ENCODE results near the gene LAMP1. TPM values are rescaled to one million over a fixed set of nuclear protein-coding genes. Genes with fewer than 3 reads are reported as not detected.

The LAMP1 gene
- total and polyA plus RNA-seq, 3 experiments from 2014 or later: 36.6 to 110 (median 97.2) TPM

DNA sequence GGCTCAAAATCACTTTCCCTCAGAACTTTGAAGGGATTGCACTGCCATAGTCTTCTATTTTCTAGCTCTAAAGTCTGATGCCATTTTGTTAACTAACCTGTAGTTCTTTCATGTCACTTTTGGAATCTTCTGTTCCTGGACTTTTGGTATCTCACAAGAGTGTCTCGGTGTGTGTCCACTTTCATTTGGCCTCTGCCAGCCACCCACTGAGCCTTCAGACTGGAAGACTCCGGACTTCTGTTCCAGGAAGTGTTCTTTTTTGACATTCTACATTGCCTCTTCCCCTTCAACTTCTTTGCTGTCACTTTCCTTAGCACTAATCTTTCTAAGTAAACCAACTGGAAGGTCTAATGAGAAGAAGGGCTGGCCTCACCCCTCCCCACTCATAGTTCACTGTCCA is 25.0 kb upstream of the LAMP1 start:
- no peaks in the 10 kb centered on the region for H3K36me3 ChIP-seq (ENCODE audit: insufficient read depth, low read length)
- peaks cover 0 to 11% (median 7%) of the 10 kb centered on the region in 3 donors for H3K36me3 Mint-ChIP-seq
- ChIA-PET CTCF (no interaction called here), POLR2A (no interaction called here)
- peaks cover 0 to 3% (median 1%) of the 10 kb centered on the region in 3 donors for H3K4me1 Mint-ChIP-seq
- no peak overlapping the region for H3K27ac ChIP-seq (ENCODE audit: low read depth, low read length)
- no peak overlapping the region for H3K27ac Mint-ChIP-seq
- H3K4me3 Mint-ChIP-seq: no peak overlapping the region
- no peaks in the 10 kb centered on the region for H3K4me1 ChIP-seq (ENCODE audit: insufficient read depth, low read length)
- H3K9me3 ChIP-seq (ENCODE audit: low read length): no peaks in the 10 kb centered on the region
- no peaks in the 10 kb centered on the region for H3K9me3 Mint-ChIP-seq
- no peaks in the 10 kb centered on the region for H3K27me3 ChIP-seq (ENCODE audit: insufficient read depth, low read length, poor library complexity, severe bottlenecking)
- H3K4me3 ChIP-seq (ENCODE audit: low read length): no peak overlapping the region
- no peak for DNase-seq
- H3K27me3 Mint-ChIP-seq: peaks cover 0 to 2% of the 10 kb centered on the region in 2 donors

DNA sequence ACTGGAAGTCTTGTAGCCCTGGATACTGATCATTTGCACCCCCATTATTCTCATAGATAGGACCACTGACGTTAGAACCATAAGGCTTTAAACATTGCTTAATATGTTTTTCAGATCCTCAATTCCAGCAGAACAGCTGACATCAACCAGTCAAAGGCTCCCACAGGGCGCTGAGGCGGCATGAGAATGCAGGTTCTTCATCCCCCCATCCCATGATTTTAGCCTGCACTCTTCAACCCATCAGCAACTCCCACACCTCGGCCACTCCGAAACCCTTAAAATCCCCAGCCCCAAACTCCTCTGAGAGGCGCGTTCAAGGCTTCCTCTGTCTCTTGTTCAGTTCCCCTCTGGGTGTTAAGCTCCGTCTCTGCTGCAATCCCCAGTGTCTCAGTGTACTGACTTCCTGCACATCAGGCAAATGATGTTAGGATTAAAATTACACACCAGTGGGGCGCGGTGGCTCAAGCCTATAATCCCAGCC is 24.3 kb upstream of the LAMP1 start:
- Histone ChIP-seq H3K36me3 (ENCODE audit: insufficient read depth, low read length) (no peaks in the 10 kb centered on the region), H3K4me1 (ENCODE audit: insufficient read depth, low read length) (no peaks in the 10 kb centered on the region), H3K27ac (ENCODE audit: low read depth, low read length) (no peak overlapping the region), H3K27me3 (ENCODE audit: insufficient read depth, low read length, poor library complexity, severe bottlenecking) (no peaks in the 10 kb centered on the region), H3K9me3 (ENCODE audit: low read length) (no peaks in the 10 kb centered on the region), H3K4me3 (ENCODE audit: low read length) (no peak overlapping the region)
- no peaks in the 10 kb centered on the region for H3K9me3 Mint-ChIP-seq
- CTCF ChIA-PET: no interaction called here
- POLR2A ChIA-PET: no interaction called here
- peaks cover 0 to 9% (median 8%) of the 10 kb centered on the region in 3 donors for H3K36me3 Mint-ChIP-seq
- H3K4me3 Mint-ChIP-seq: no peak overlapping the region
- H3K27ac Mint-ChIP-seq: no peak overlapping the region
- peaks cover 0 to 2% of the 10 kb centered on the region in 2 donors for H3K27me3 Mint-ChIP-seq
- H3K4me1 Mint-ChIP-seq: peaks cover 0 to 3% (median 1%) of the 10 kb centered on the region in 3 donors
- DNase-seq: no peak

DNA sequence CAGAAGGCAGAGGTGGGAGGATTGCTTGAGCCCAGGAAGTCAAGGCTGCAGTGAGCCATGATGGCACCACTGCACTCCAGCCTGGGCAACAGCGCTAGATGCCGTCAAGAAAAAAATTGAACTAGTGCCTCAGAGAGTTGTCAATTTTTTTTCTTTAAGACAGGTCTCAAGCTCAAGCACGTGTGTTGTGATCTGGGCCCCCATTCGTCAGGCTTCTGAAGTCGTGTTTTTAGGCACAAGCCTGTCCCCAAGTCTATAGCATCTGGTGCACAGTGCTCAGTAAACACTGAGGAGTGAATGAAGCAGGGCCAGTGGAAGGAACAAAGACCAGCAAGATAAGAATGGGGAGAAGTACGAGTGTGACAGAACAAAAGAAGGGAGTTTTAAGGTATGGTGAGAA is 23.7 kb upstream of the LAMP1 start:
- Mint-ChIP-seq H3K4me1 (peaks cover 0 to 3% (median 1%) of the 10 kb centered on the region in 3 donors), H3K27me3 (peaks cover 1 to 3% of the 10 kb centered on the region in 2 donors), H3K27ac (peak overlapping the region in 2 of 8 donors; percentile 32 to 74), H3K9me3 (no peaks in the 10 kb centered on the region), H3K4me3 (no peak overlapping the region), H3K36me3 (peaks cover 0 to 9% (median 8%) of the 10 kb centered on the region in 3 donors)
- DNase-seq: no peak
- POLR2A ChIA-PET: no interaction called here
- Histone ChIP-seq H3K9me3 (ENCODE audit: low read length) (no peaks in the 10 kb centered on the region), H3K27me3 (ENCODE audit: insufficient read depth, low read length, poor library complexity, severe bottlenecking) (no peaks in the 10 kb centered on the region), H3K4me1 (ENCODE audit: insufficient read depth, low read length) (no peaks in the 10 kb centered on the region), H3K4me3 (ENCODE audit: low read length) (no peak overlapping the region), H3K27ac (ENCODE audit: low read depth, low read length) (no peak overlapping the region), H3K36me3 (ENCODE audit: insufficient read depth, low read length) (no peaks in the 10 kb centered on the region)
- CTCF ChIA-PET: no interaction called here

GRCh38 chr13:113273851-113274590 is 23.0 kb upstream of the LAMP1 start:
- Mint-ChIP-seq H3K27ac (peak overlapping the region in 2 of 8 donors; percentile 32 to 74), H3K9me3 (no peaks in the 10 kb centered on the region), H3K27me3 (peaks cover 6 to 8% of the 10 kb centered on the region in 2 donors), H3K4me1 (peaks cover 0 to 3% (median 1%) of the 10 kb centered on the region in 3 donors), H3K36me3 (peaks cover 6 to 9% (median 8%) of the 10 kb centered on the region in 3 donors), H3K4me3 (no peak overlapping the region)
- no peaks in the 10 kb centered on the region for H3K27me3 ChIP-seq (ENCODE audit: insufficient read depth, low read length, poor library complexity, severe bottlenecking)
- H3K4me3 ChIP-seq (ENCODE audit: low read length): no peak overlapping the region
- no peak overlapping the region for H3K27ac ChIP-seq (ENCODE audit: low read depth, low read length)
- H3K4me1 ChIP-seq (ENCODE audit: insufficient read depth, low read length): no peaks in the 10 kb centered on the region
- H3K36me3 ChIP-seq (ENCODE audit: insufficient read depth, low read length): no peaks in the 10 kb centered on the region
- ChIA-PET CTCF (interaction anchor here (1.2 kb wide), 1 partner anchor 120 kb away, joined by 3 read pairs; no protein-coding TSS in a partner anchor), POLR2A (no interaction called here)
- DNase-seq: no peak
- H3K9me3 ChIP-seq (ENCODE audit: low read length): no peaks in the 10 kb centered on the region

DNA sequence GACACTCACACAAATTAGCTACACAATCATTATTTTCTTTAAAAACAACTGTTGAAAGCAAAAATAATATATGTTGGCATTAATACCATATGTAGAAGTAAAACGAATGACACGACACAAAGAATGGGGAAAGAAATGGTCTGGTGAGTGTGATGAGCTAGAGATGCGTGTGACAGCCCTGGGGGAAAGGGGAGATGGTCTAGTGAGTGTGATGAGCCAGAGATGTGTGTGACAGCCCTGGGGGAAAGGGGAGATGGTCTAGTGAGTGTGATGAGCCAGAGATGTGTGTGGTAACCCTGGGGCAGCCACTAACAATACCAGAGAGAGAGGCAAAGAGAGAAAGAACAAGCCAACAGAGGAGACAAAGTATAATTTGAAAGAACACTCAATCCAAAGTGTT is 22.3 kb upstream of the LAMP1 start:
- H3K27ac ChIP-seq (ENCODE audit: low read depth, low read length): no peak overlapping the region
- CTCF ChIA-PET: interaction anchor here (1.2 kb wide), 1 partner anchor 119 kb away, joined by 3 read pairs; no protein-coding TSS in a partner anchor
- no peak overlapping the region for H3K4me3 ChIP-seq (ENCODE audit: low read length)
- no peaks in the 10 kb centered on the region for H3K9me3 ChIP-seq (ENCODE audit: low read length)
- H3K27me3 ChIP-seq (ENCODE audit: insufficient read depth, low read length, poor library complexity, severe bottlenecking): no peaks in the 10 kb centered on the region
- peaks cover 8 to 9% (median 8%) of the 10 kb centered on the region in 3 donors for H3K36me3 Mint-ChIP-seq
- DNase-seq: no peak
- POLR2A ChIA-PET: no interaction called here
- H3K27me3 Mint-ChIP-seq: peaks cover 8 to 9% of the 10 kb centered on the region in 2 donors
- H3K27ac Mint-ChIP-seq: no peak overlapping the region
- H3K4me1 ChIP-seq (ENCODE audit: insufficient read depth, low read length): no peaks in the 10 kb centered on the region
- H3K36me3 ChIP-seq (ENCODE audit: insufficient read depth, low read length): no peaks in the 10 kb centered on the region
- no peaks in the 10 kb centered on the region for H3K9me3 Mint-ChIP-seq
- no peak overlapping the region for H3K4me3 Mint-ChIP-seq
- peaks cover 0 to 3% (median 1%) of the 10 kb centered on the region in 3 donors for H3K4me1 Mint-ChIP-seq

DNA sequence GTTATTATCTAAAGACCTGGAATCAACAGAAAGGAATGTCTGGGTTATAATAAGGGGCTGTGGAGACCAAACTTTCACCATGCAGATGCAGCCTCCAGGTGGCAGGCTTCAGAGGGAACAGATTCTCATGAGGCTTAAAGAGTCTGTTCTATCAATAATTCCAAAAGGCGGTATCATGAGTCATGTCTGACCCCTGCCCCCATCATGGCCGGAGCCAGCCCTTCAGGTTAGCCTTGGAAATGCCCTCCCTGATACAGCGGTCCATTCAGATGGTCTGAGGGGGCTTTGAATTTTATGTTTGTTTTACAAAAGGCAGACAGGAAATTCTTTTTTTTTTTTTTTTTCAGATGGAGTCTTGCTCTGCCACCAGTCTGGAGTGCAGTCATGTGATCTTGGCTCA is 21.7 kb upstream of the LAMP1 start:
- Mint-ChIP-seq H3K27me3 (peaks cover 8 to 10% of the 10 kb centered on the region in 2 donors), H3K9me3 (no peaks in the 10 kb centered on the region), H3K27ac (no peak overlapping the region), H3K4me3 (no peak overlapping the region), H3K36me3 (peaks cover 8 to 9% (median 8%) of the 10 kb centered on the region in 3 donors), H3K4me1 (peaks cover 0 to 3% (median 1%) of the 10 kb centered on the region in 3 donors)
- peak in 1 of 5 donors; percentile 37 for DNase-seq
- ChIA-PET POLR2A (no interaction called here), CTCF (interaction anchor here (1.0 kb wide), 1 partner anchor 23 kb away, joined by 3 read pairs; no protein-coding TSS in a partner anchor)
- H3K9me3 ChIP-seq (ENCODE audit: low read length): no peaks in the 10 kb centered on the region
- H3K4me3 ChIP-seq (ENCODE audit: low read length): no peak overlapping the region
- no peaks in the 10 kb centered on the region for H3K4me1 ChIP-seq (ENCODE audit: insufficient read depth, low read length)
- no peak overlapping the region for H3K27ac ChIP-seq (ENCODE audit: low read depth, low read length)
- no peaks in the 10 kb centered on the region for H3K36me3 ChIP-seq (ENCODE audit: insufficient read depth, low read length)
- no peaks in the 10 kb centered on the region for H3K27me3 ChIP-seq (ENCODE audit: insufficient read depth, low read length, poor library complexity, severe bottlenecking)

DNA sequence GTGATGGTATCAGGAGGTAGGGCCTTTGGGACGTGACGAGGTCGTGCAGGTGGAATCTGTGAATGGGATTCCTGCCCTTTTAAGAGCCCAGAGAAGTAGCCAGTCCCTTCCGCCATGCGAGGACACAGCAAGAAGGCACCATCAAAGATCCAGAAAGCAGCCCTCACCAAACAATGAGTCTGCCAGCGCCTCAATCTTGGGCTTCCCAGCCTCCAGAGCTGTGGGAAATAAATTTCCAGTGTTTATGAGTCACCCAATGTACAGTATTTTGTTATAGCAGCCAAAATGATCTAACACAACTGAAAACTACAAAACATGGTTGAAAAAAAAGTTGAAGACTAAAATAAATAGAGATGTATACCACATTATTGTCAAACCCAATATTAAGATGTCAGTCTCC is 16.9 kb upstream of the LAMP1 start:
- H3K27ac Mint-ChIP-seq: no peak overlapping the region
- DNase-seq: no peak
- ChIA-PET CTCF (no interaction called here), POLR2A (no interaction called here)
- Histone ChIP-seq H3K36me3 (ENCODE audit: insufficient read depth, low read length) (no peaks in the 10 kb centered on the region), H3K9me3 (ENCODE audit: low read length) (no peaks in the 10 kb centered on the region), H3K27ac (ENCODE audit: low read depth, low read length) (no peak overlapping the region), H3K4me3 (ENCODE audit: low read length) (no peak overlapping the region), H3K4me1 (ENCODE audit: insufficient read depth, low read length) (no peaks in the 10 kb centered on the region), H3K27me3 (ENCODE audit: insufficient read depth, low read length, poor library complexity, severe bottlenecking) (no peaks in the 10 kb centered on the region)
- H3K36me3 Mint-ChIP-seq: peaks cover 0 to 8% (median 2%) of the 10 kb centered on the region in 3 donors
- H3K4me3 Mint-ChIP-seq: no peak overlapping the region
- H3K4me1 Mint-ChIP-seq: peaks cover 0 to 3% (median 1%) of the 10 kb centered on the region in 3 donors
- peaks cover 9 to 22% of the 10 kb centered on the region in 2 donors for H3K27me3 Mint-ChIP-seq
- H3K9me3 Mint-ChIP-seq: no peaks in the 10 kb centered on the region

- no peaks in the 10 kb centered on the region for H3K4me1 Mint-ChIP-seq
- Histone ChIP-seq H3K4me1 (ENCODE audit: insufficient read depth, low read length) (no peaks in the 10 kb centered on the region), H3K4me3 (ENCODE audit: low read length) (no peak overlapping the region), H3K36me3 (ENCODE audit: insufficient read depth, low read length) (no peaks in the 10 kb centered on the region), H3K27me3 (ENCODE audit: insufficient read depth, low read length, poor library complexity, severe bottlenecking) (no peaks in the 10 kb centered on the region), H3K9me3 (ENCODE audit: low read length) (no peaks in the 10 kb centered on the region), H3K27ac (ENCODE audit: low read depth, low read length) (no peak overlapping the region)
- POLR2A ChIA-PET: no interaction called here
- H3K36me3 Mint-ChIP-seq: peaks cover 0 to 2% (median 0%) of the 10 kb centered on the region in 3 donors
- peaks cover 8 to 44% of the 10 kb centered on the region in 2 donors for H3K27me3 Mint-ChIP-seq
- CTCF ChIA-PET: no interaction called here
- H3K4me3 Mint-ChIP-seq: no peak overlapping the region
- DNase-seq: no peak
- H3K9me3 Mint-ChIP-seq: no peaks in the 10 kb centered on the region
- no peak overlapping the region for H3K27ac Mint-ChIP-seq
Observed at GRCh38 chr13:113283904-113284303, 13.1 kb upstream of the LAMP1 start.

All from CD8-positive, alpha-beta memory T cell (primary cell).